Measurements from ENCODE around the gene WFS1. TPM values are rescaled to one million over a fixed set of nuclear protein-coding genes. Genes with fewer than 3 reads are reported as not detected.

The WFS1 gene
- total and polyA plus RNA-seq, 5 donors from 2014 or later: 2.5 to 4.2 (median 3.8) TPM

DNA sequence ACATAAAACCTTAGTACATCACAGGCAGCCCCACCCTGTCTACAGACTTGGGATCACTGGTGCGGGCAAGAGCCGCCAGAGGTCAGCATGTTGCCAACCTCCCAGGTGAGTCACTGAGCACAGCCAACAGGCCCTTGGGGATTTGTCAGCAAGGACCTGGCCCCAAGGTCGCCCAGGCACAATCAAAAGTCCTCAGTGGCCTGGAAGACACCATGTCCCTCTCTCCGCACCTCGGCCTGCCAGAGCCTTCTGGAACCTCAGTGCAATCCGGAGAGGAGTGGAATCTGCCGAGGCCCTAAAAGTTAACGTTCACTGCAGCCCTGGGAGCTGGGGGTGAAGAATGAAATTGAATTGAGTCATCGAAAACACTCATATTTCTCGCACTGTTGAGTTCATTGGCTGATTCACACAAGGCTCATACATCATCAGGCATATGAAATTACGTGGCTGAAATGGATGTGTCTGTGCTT is 74.3 kb downstream of the WFS1 start:
- no peak overlapping the region for H3K4me3 ChIP-seq (ENCODE audit: low read depth, low read length)
- no peaks in the 10 kb centered on the region for H3K36me3 ChIP-seq (ENCODE audit: control insufficient read depth, insufficient read depth, low read length)
- Mint-ChIP-seq H3K4me3 (no peak overlapping the region), H3K9me3 (peaks cover 0 to 1% (median 0%) of the 10 kb centered on the region in 7 donors), H3K27ac (no peak overlapping the region), H3K36me3 (no peaks in the 10 kb centered on the region), H3K4me1 (peaks cover 3 to 14% (median 7%) of the 10 kb centered on the region in 4 donors), H3K27me3 (peaks cover 13% of the 10 kb centered on the region)
- no peaks in the 10 kb centered on the region for H3K27me3 ChIP-seq (ENCODE audit: control insufficient read depth, insufficient read depth, low read length)
- no peaks in the 10 kb centered on the region for H3K9me3 ChIP-seq (ENCODE audit: control insufficient read depth in 2 of 2, low read length in 2 of 2)
- peaks cover 6% of the 10 kb centered on the region for H3K4me1 ChIP-seq (ENCODE audit: control insufficient read depth, insufficient read depth, low read length, poor library complexity, severe bottlenecking)
- no peak for DNase-seq
- H3K27ac ChIP-seq (ENCODE audit: insufficient read depth, low read length, poor library complexity, severe bottlenecking): no peak overlapping the region
- ATAC-seq (ENCODE audit: low read depth in 2 of 2): no peak

DNA sequence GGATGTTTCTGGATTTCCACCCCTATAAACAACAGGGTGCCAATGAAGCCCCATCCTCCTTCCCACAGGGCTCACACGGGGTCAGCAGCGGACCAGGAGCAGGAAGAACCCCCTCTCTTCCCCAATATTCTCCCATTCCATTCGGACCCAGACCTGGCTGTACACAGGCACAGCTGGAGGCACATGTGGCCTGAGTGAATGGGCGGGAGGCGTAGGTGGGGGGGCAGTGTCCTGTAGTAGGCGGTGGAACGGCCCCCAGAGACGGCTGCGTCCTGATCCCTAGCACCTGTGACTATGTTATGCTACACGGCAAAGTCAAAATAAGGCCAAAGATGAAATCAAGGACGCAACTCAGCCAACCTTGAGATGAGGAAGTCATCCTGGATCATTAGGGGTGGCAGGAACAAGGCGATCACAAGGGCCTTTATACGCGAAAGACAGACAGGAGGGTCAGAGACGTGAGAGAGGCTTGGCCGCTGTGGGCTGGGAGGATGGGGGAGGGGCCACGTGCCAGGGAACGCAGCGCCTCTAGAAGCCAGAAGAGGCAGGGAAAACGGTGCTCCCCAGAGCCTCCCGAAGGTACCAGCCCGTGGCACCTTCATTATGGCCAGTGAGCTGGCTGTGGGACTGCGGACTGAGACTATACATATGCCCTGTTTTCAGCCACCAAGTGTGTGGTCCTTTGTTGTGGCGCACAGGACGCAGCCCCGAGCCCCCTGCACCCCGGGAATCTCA is 75.6 kb downstream of the WFS1 start:
- H3K27ac Mint-ChIP-seq: no peak overlapping the region
- H3K4me1 Mint-ChIP-seq: peaks cover 1 to 6% (median 4%) of the 10 kb centered on the region in 4 donors
- no peaks in the 10 kb centered on the region for H3K27me3 ChIP-seq (ENCODE audit: control insufficient read depth, insufficient read depth, low read length)
- no peak overlapping the region for H3K27ac ChIP-seq (ENCODE audit: insufficient read depth, low read length, poor library complexity, severe bottlenecking)
- ATAC-seq (ENCODE audit: low read depth in 2 of 2) (no peak), DNase-seq (no peak)
- no peaks in the 10 kb centered on the region for H3K36me3 ChIP-seq (ENCODE audit: control insufficient read depth, insufficient read depth, low read length)
- no peaks in the 10 kb centered on the region for H3K36me3 Mint-ChIP-seq
- H3K4me3 ChIP-seq (ENCODE audit: low read depth, low read length): no peak overlapping the region
- no peaks in the 10 kb centered on the region for H3K9me3 ChIP-seq (ENCODE audit: control insufficient read depth in 2 of 2, low read length in 2 of 2)
- peaks cover 13% of the 10 kb centered on the region for H3K27me3 Mint-ChIP-seq
- H3K4me3 Mint-ChIP-seq: no peak overlapping the region
- no peaks in the 10 kb centered on the region for H3K4me1 ChIP-seq (ENCODE audit: control insufficient read depth, insufficient read depth, low read length, poor library complexity, severe bottlenecking)
- H3K9me3 Mint-ChIP-seq: peaks cover 0 to 1% (median 0%) of the 10 kb centered on the region in 7 donors

DNA sequence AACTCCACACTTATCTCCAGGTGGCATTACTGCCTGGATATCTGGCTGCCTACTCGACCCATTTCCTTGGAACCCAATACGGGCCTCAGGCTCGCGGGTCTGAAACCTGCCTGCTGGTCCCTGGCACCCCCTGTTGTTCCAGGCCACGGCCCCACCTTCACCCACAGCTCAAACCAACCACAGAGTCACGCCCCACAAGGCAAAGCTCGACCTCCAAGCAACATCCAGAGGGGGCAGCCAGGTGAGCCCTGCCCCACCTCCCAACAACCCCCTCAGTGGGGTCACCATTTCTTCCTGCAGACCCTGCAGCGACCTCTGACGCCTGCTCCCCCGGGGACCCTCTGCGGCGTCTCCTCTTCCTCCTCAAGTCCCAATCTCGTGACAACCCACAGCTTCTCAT is 76.2 kb downstream of the WFS1 start:
- H3K4me3 Mint-ChIP-seq: no peak overlapping the region
- no peaks in the 10 kb centered on the region for H3K36me3 Mint-ChIP-seq
- no peak for ATAC-seq (ENCODE audit: low read depth in 2 of 2)
- no peak for DNase-seq
- peaks cover 0 to 1% (median 0%) of the 10 kb centered on the region in 7 donors for H3K9me3 Mint-ChIP-seq
- H3K27me3 Mint-ChIP-seq: peaks cover 13% of the 10 kb centered on the region
- H3K27ac Mint-ChIP-seq: no peak overlapping the region
- no peak overlapping the region for H3K27ac ChIP-seq (ENCODE audit: insufficient read depth, low read length, poor library complexity, severe bottlenecking)
- H3K4me1 Mint-ChIP-seq: peaks cover 0 to 6% (median 3%) of the 10 kb centered on the region in 4 donors
- peaks cover 2% of the 10 kb centered on the region for H3K27me3 ChIP-seq (ENCODE audit: control insufficient read depth, insufficient read depth, low read length)
- H3K36me3 ChIP-seq (ENCODE audit: control insufficient read depth, insufficient read depth, low read length): no peaks in the 10 kb centered on the region
- no peaks in the 10 kb centered on the region for H3K4me1 ChIP-seq (ENCODE audit: control insufficient read depth, insufficient read depth, low read length, poor library complexity, severe bottlenecking)
- no peaks in the 10 kb centered on the region for H3K9me3 ChIP-seq (ENCODE audit: control insufficient read depth in 2 of 2, low read length in 2 of 2)
- no peak overlapping the region for H3K4me3 ChIP-seq (ENCODE audit: low read depth, low read length)

DNA sequence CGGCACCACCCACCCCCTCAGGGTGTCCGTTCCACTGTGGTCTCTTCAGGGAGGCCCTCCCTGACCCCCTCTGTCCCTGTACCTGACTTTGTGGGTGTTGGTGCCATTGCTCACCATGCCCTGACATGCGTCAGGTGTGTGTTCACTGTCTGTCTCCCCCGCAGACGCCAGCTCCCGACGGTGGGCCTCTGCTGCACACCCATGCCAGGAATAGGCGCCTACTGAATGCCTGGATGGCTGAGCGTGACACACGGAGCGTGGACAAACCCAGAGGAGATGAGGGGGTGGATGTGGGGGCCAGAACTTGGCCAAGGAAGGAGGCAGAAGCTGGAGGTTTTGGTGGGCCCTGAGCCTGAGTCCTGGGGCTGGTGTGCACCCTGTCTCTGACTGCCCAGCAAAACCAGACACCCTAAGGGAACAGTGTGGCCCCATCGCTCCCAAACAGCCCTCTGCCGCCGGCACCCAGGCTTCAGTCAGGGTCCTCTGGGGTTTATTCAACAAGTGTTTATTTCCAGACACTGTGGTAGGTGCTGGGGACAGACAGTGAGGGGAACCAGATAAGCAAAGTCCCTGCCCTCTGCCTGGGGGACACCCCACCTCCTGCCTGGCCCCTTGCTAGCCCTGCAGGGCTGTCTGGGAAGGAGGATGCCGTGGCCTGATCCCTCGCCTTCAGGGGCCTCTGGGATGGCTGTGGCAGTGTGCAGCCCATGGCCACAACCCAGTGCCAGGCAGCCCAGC is 76.9 kb downstream of the WFS1 start:
- Mint-ChIP-seq H3K27me3 (peaks cover 13% of the 10 kb centered on the region), H3K36me3 (no peaks in the 10 kb centered on the region), H3K27ac (peak overlapping the region in 1 of 3 donors; percentile 56), H3K4me1 (peaks cover 0 to 6% (median 0%) of the 10 kb centered on the region in 4 donors), H3K9me3 (peaks cover 0 to 1% (median 0%) of the 10 kb centered on the region in 7 donors), H3K4me3 (no peak overlapping the region)
- ATAC-seq (ENCODE audit: low read depth in 2 of 2) (no peak), DNase-seq (no peak)
- Histone ChIP-seq H3K27ac (ENCODE audit: insufficient read depth, low read length, poor library complexity, severe bottlenecking) (no peak overlapping the region), H3K9me3 (ENCODE audit: control insufficient read depth in 2 of 2, low read length in 2 of 2) (no peaks in the 10 kb centered on the region), H3K4me1 (ENCODE audit: control insufficient read depth, insufficient read depth, low read length, poor library complexity, severe bottlenecking) (no peaks in the 10 kb centered on the region), H3K27me3 (ENCODE audit: control insufficient read depth, insufficient read depth, low read length) (peaks cover 2% of the 10 kb centered on the region), H3K36me3 (ENCODE audit: control insufficient read depth, insufficient read depth, low read length) (no peaks in the 10 kb centered on the region), H3K4me3 (ENCODE audit: low read depth, low read length) (no peak overlapping the region)

DNA sequence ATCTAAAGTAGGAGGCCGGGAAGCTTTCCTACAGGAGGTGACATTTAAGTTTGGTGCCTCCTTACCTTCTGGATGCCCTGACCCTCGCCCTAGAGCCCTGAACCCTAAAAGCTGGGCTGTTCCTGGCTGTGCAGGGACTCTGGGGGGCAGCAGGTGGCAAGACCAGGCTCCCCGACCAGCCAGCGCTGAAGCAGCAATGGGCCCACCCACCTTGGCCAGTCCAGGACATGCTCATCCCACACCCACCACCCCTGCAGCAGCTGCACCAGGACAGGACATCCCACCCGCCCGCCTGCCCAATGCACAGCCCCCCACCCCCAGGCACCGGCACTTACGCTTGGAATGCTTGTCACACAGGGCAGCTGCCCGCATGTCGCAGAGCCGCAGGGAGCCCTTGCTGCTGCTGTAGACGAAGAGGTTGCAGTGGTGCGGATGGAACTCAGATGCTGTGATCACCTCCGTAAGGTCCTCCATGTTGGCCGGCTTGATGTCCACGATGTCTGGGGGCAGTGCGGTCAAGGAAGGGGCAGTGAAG is 77.9 kb downstream of the WFS1 start:
- Histone ChIP-seq H3K9me3 (ENCODE audit: control insufficient read depth in 2 of 2, low read length in 2 of 2) (no peaks in the 10 kb centered on the region), H3K27ac (ENCODE audit: insufficient read depth, low read length, poor library complexity, severe bottlenecking) (no peak overlapping the region), H3K4me1 (ENCODE audit: control insufficient read depth, insufficient read depth, low read length, poor library complexity, severe bottlenecking) (no peaks in the 10 kb centered on the region), H3K27me3 (ENCODE audit: control insufficient read depth, insufficient read depth, low read length) (peaks cover 2% of the 10 kb centered on the region), H3K4me3 (ENCODE audit: low read depth, low read length) (no peak overlapping the region), H3K36me3 (ENCODE audit: control insufficient read depth, insufficient read depth, low read length) (no peaks in the 10 kb centered on the region)
- Mint-ChIP-seq H3K4me3 (no peak overlapping the region), H3K36me3 (no peaks in the 10 kb centered on the region), H3K27me3 (peaks cover 13% of the 10 kb centered on the region), H3K9me3 (peaks cover 0 to 1% (median 0%) of the 10 kb centered on the region in 7 donors), H3K4me1 (peaks cover 0 to 6% (median 0%) of the 10 kb centered on the region in 4 donors), H3K27ac (no peak overlapping the region)
- DNase-seq (no peak), ATAC-seq (ENCODE audit: low read depth in 2 of 2) (no peak)

DNA sequence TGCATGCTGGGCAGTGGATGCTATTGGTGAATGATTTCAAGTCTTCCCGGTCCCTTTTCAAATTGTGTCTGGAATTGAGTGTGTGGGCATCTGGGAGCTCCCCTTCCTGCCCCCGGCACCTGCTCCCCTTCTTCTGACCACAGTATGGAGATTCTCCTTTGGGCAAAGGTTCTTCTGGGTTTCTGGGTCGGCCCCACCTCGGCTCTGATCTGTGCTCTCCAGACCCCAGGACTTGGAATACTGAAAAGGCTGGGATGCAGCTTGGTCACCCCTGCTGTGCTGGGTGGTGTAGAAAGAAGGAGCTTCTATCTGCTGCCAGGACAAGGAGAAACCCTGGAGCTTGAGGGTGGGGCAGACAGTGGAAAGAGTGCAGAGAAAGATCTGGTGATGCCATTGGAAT is 78.8 kb downstream of the WFS1 start:
- Histone ChIP-seq H3K9me3 (ENCODE audit: control insufficient read depth in 2 of 2, low read length in 2 of 2) (no peaks in the 10 kb centered on the region), H3K27me3 (ENCODE audit: control insufficient read depth, insufficient read depth, low read length) (peaks cover 2% of the 10 kb centered on the region), H3K27ac (ENCODE audit: insufficient read depth, low read length, poor library complexity, severe bottlenecking) (no peak overlapping the region), H3K4me1 (ENCODE audit: control insufficient read depth, insufficient read depth, low read length, poor library complexity, severe bottlenecking) (no peaks in the 10 kb centered on the region), H3K36me3 (ENCODE audit: control insufficient read depth, insufficient read depth, low read length) (no peaks in the 10 kb centered on the region), H3K4me3 (ENCODE audit: low read depth, low read length) (no peak overlapping the region)
- H3K27me3 Mint-ChIP-seq: peaks cover 13% of the 10 kb centered on the region
- H3K4me1 Mint-ChIP-seq: peaks cover 0 to 6% (median 0%) of the 10 kb centered on the region in 4 donors
- no peak overlapping the region for H3K4me3 Mint-ChIP-seq
- DNase-seq (no peak), ATAC-seq (ENCODE audit: low read depth in 2 of 2) (no peak)
- H3K27ac Mint-ChIP-seq: no peak overlapping the region
- no peaks in the 10 kb centered on the region for H3K36me3 Mint-ChIP-seq
- H3K9me3 Mint-ChIP-seq: peaks cover 0 to 1% (median 0%) of the 10 kb centered on the region in 7 donors

DNA sequence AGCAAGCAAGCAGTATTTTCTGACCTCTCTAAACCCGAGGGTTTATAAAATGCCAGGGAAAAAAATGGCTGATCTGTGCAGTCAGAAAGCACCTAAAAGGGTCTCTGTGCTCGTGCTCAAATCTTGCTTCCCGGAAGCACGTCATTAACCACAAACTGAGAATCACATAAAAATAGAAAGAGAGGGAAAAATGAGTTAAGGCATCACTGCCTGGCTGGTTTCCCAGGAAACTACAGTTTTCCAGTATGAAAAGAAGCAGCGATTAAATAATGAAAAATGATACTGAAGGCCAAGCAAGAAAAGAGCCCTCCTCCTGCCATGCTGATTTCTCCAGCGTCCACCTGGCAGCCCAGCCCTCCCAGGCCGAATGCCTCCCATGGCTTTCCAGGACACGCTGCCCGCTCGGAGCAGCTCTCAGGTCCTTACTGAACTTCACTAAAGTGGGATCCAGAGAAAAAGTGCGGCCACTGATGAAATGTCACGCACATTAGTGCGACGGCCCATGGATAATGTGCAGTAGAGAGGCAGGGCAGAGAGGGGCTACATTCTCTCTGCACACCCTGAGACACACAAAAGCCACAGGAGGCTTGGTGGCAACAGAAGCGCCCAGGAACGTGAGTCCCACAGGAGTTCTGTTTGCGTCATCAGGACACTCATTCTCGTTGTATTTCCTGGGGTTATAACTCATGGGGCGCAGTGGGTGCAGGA is 80.4 kb downstream of the WFS1 start:
- H3K27me3 Mint-ChIP-seq: peaks cover 10% of the 10 kb centered on the region
- H3K4me3 ChIP-seq (ENCODE audit: low read depth, low read length): no peak overlapping the region
- no peaks in the 10 kb centered on the region for H3K36me3 Mint-ChIP-seq
- H3K27ac ChIP-seq (ENCODE audit: insufficient read depth, low read length, poor library complexity, severe bottlenecking): no peak overlapping the region
- H3K9me3 Mint-ChIP-seq: peaks cover 0 to 1% (median 0%) of the 10 kb centered on the region in 7 donors
- no peaks in the 10 kb centered on the region for H3K9me3 ChIP-seq (ENCODE audit: control insufficient read depth in 2 of 2, low read length in 2 of 2)
- H3K4me1 Mint-ChIP-seq: no peaks in the 10 kb centered on the region
- H3K27me3 ChIP-seq (ENCODE audit: control insufficient read depth, insufficient read depth, low read length): peaks cover 2% of the 10 kb centered on the region
- H3K36me3 ChIP-seq (ENCODE audit: control insufficient read depth, insufficient read depth, low read length): no peaks in the 10 kb centered on the region
- ATAC-seq (ENCODE audit: low read depth in 2 of 2) (no peak), DNase-seq (no peak)
- no peak overlapping the region for H3K4me3 Mint-ChIP-seq
- no peak overlapping the region for H3K27ac Mint-ChIP-seq
- H3K4me1 ChIP-seq (ENCODE audit: control insufficient read depth, insufficient read depth, low read length, poor library complexity, severe bottlenecking): no peaks in the 10 kb centered on the region

Measured in CD4-positive, CD25-positive, alpha-beta regulatory T cell (primary cell).